Fibroblast of pulmonary artery (primary cell): ENCODE data around the gene PACS2.

Experiments
- DNase-seq: peaks from one replicate; pipeline ENCODE4 v3.0.0-alpha.2; 2010; ENCODE audit warnings: low read depth
- H3K4me3 ChIP-seq: replicated peaks from 2 replicates; pipeline ENCODE4 v1.5.1; 2011; ENCODE audit warnings: low read depth, mild to moderate bottlenecking, control low read depth, low read length, moderate library complexity
- TF ChIP-seq, protein P1 (sequence below): IDR thresholded peaks from 2 replicates; pipeline ENCODE4 v1.5.1; 2011; ENCODE audit warnings: mild to moderate bottlenecking, control low read depth, low read length, inconsistent platforms; ENCODE audit errors: missing control alignments

Gene PACS2

GRCh38 chr14:105346200-105346533 lies 31.6 kb downstream of the PACS2 start:
- TF ChIP-seq, protein P1, sequence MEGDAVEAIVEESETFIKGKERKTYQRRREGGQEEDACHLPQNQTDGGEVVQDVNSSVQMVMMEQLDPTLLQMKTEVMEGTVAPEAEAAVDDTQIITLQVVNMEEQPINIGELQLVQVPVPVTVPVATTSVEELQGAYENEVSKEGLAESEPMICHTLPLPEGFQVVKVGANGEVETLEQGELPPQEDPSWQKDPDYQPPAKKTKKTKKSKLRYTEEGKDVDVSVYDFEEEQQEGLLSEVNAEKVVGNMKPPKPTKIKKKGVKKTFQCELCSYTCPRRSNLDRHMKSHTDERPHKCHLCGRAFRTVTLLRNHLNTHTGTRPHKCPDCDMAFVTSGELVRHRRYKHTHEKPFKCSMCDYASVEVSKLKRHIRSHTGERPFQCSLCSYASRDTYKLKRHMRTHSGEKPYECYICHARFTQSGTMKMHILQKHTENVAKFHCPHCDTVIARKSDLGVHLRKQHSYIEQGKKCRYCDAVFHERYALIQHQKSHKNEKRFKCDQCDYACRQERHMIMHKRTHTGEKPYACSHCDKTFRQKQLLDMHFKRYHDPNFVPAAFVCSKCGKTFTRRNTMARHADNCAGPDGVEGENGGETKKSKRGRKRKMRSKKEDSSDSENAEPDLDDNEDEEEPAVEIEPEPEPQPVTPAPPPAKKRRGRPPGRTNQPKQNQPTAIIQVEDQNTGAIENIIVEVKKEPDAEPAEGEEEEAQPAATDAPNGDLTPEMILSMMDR = no peak

GRCh38 chr14:105346876-105347586 lies 32.5 kb downstream of the PACS2 start:
- TF ChIP-seq, protein P1 = no peak
- DNase-seq = no peak
- no peak overlapping the region for H3K4me3 ChIP-seq

More at GRCh38 chr14:105346200-105346533, 31.6 kb downstream of the PACS2 start:
- H3K4me3 ChIP-seq = no peak overlapping the region
- DNase-seq = no peak

GRCh38 chr14:105347587-105347968 lies 33.0 kb downstream of the PACS2 start:
- H3K4me3 ChIP-seq = no peak overlapping the region
- TF ChIP-seq, protein P1 = no peak
- no peak for DNase-seq

GRCh38 chr14:105348169-105348944 lies 33.8 kb downstream of the PACS2 start:
- no peak overlapping the region for H3K4me3 ChIP-seq
- TF ChIP-seq, protein P1 = no peak
- DNase-seq = no peak

DNA sequence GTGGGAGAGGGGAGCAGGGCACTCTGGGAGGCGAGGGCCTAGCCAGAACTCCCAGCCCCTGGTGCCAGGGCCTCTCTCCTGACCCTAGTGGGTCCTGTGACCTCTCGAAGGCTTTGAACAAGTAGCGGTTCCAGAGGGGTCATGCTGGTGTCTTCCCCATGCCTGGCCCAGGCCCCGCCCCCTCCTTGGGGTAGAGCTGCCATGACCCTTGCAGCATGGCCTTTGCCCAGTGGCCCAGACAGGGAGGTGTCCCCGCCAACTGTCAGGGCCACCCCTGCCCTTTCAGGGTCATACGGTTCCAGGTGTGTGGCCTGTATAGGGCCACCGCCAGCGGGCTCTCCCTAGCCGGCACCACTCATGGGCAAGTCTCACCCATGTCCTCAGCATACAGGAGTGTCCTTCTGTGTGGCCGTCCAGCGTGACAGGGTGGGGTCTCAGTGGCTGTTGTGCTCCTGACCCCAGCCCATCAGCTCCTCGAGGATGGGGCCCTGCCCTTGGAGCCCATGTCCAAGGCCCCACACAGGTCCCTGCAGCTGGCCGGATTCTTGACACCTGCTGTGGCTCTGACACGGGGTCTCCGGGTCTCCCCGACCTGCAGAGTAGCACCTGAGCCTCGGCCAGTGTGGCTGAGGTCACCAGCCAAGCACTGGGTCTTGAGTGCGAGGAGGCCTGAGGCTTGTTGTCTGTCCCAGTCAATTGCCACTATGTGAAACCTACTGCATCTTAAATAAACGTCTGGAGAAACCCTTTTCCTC lies 34.6 kb downstream of the PACS2 start:
- DNase-seq = no peak
- H3K4me3 ChIP-seq = no peak overlapping the region
- TF ChIP-seq, protein P1 = no peak

DNA sequence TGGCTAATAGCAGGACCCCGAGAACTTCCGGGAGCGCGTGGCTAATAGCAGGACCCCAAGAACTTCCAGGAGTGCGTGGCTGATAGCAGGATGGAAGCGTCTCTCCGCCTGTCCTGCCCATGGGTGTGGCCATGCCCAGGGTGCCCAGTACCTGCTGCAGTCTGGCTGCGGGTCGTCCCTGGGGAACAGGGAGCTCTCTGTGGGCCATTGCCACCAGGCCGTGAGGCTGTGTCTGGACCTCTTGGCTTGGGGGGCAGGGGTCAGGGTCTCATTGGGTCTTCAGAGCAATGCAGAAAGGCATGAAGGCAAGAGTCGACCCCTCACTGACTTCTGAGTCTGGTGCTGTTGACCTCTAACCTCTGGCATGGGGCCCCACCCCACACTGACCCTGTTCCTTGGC lies 35.4 kb downstream of the PACS2 start:
- no peak for DNase-seq
- TF ChIP-seq, protein P1 = no peak
- H3K4me3 ChIP-seq = no peak overlapping the region
